Measurements from ENCODE around the gene DRAP1. TPM values are rescaled to one million over a fixed set of nuclear protein-coding genes. Genes with fewer than 3 reads are reported as not detected.

Gene DRAP1
- total RNA-seq, 1 experiment from 2014 or later = 581 TPM

GRCh38 chr11:65922565-65922964 lies 3.3 kb downstream of the DRAP1 start:
- H3K36me3 ChIP-seq (ENCODE audit: control insufficient read depth, insufficient read depth, low read length) = peaks cover 3% of the 10 kb centered on the region; the same call in 1 of the 2 replicates
- no peak overlapping the region for H3K27ac ChIP-seq (ENCODE audit: low read length)
- in situ Hi-C loops (cut with HindIII; ENCODE audit: low pct_unique_long_range_greater_than_20kb, low sequenced_read_pairs) (no loop called here), intact Hi-C loops (cut with micrococcal nuclease; ENCODE audit: unreplicated experiment) (no loop called here)
- no peaks in the 10 kb centered on the region for H3K9me3 ChIP-seq (ENCODE audit: control insufficient read depth, insufficient read depth, low read depth, low read length)
- TF ChIP-seq CTCF (IDR thresholded peaks at IDR 0.05) (no peak), TCF7L2 (IDR thresholded peaks at IDR 0.05; ENCODE audit: low read depth, low read length) (no peak), POLR2AphosphoS5 (IDR thresholded peaks at IDR 0.05; ENCODE audit: low read depth, low read length) (no peak), SIN3A (IDR thresholded peaks at IDR 0.05; ENCODE audit: borderline replicate concordance, insufficient read depth, low read depth, low read length) (no peak), REST (IDR thresholded peaks at IDR 0.05; ENCODE audit: insufficient read depth in 1 of 2, low read depth in 2 of 2, low read length in 1 of 2) (no peak)
- no TSS peak for BruUV-seq (replicated peaks)
- H3K27me3 ChIP-seq (ENCODE audit: control insufficient read depth, insufficient read depth, low read length) = no peaks in the 10 kb centered on the region
- ChIA-PET POLR2A (interaction anchor here (0.6 kb wide), 3 partner anchors 36 to 95 kb away, joined by 3 to 8 read pairs (median 7); no protein-coding TSS in a partner anchor), CTCF (interaction anchor here (0.9 kb wide), 1 partner anchor 37 kb away, joined by 3 read pairs; no protein-coding TSS in a partner anchor)
- ATAC-seq (no peak), DNase-seq (ENCODE audit: low read depth, low spot score) (no peak)
- peaks cover 26% of the 10 kb centered on the region for H3K4me1 ChIP-seq (ENCODE audit: control insufficient read depth, insufficient read depth, low read length)
- H3K4me3 ChIP-seq (ENCODE audit: low read depth in 2 of 2, low read length in 2 of 2) = no peak overlapping the region

- no peak for DNase-seq (ENCODE audit: low read depth, low spot score)
- no peak for ATAC-seq
- ChIA-PET POLR2A (no interaction called here), CTCF (no interaction called here)
- Histone ChIP-seq H3K27me3 (ENCODE audit: control insufficient read depth, insufficient read depth, low read length) (no peaks in the 10 kb centered on the region), H3K4me3 (ENCODE audit: low read depth in 2 of 2, low read length in 2 of 2) (no peak overlapping the region), H3K9me3 (ENCODE audit: control insufficient read depth, insufficient read depth, low read depth, low read length) (no peaks in the 10 kb centered on the region), H3K27ac (ENCODE audit: low read length) (no peak overlapping the region), H3K36me3 (ENCODE audit: control insufficient read depth, insufficient read depth, low read length) (no peaks in the 10 kb centered on the region; the same call in 1 of the 2 replicates), H3K4me1 (ENCODE audit: control insufficient read depth, insufficient read depth, low read length) (peaks cover 16% of the 10 kb centered on the region)
- no TSS peak for BruUV-seq (replicated peaks)
- TF ChIP-seq POLR2AphosphoS5 (IDR thresholded peaks at IDR 0.05; ENCODE audit: low read depth, low read length) = no peak
- TF ChIP-seq REST (IDR thresholded peaks at IDR 0.05; ENCODE audit: insufficient read depth in 1 of 2, low read depth in 2 of 2, low read length in 1 of 2) = no peak
- TF ChIP-seq CTCF (IDR thresholded peaks at IDR 0.05) = no peak
- TF ChIP-seq SIN3A (IDR thresholded peaks at IDR 0.05; ENCODE audit: borderline replicate concordance, insufficient read depth, low read depth, low read length) = no peak
- no peak for TF ChIP-seq TCF7L2 (IDR thresholded peaks at IDR 0.05; ENCODE audit: low read depth, low read length)
- intact Hi-C loops (cut with micrococcal nuclease; ENCODE audit: unreplicated experiment) (no loop called here), in situ Hi-C loops (cut with HindIII; ENCODE audit: low pct_unique_long_range_greater_than_20kb, low sequenced_read_pairs) (no loop called here)
Measured at GRCh38 chr11:65925397-65925796, 6.2 kb downstream of the DRAP1 start.

Data from Panc1 (cell line).